PFSK-1 (cell line): ENCODE measurements around the gene LRRC8C.

ENCODE experiments used
- FOXP2 ChIP-seq: optimal IDR thresholded peaks from 2 replicates; pipeline ENCODE3; 2011; ENCODE audit warnings: borderline replicate concordance, control low read depth, inconsistent platforms; ENCODE audit not compliant: insufficient read depth; ENCODE audit errors: extremely low read length, extremely low read depth
- POLR2AphosphoS5 ChIP-seq: IDR thresholded peaks from 2 replicates; pipeline ENCODE4 v1.6.1; 2012; ENCODE audit warnings: low read depth, mild to moderate bottlenecking, control low read depth, low read length, moderate library complexity
- SIN3A ChIP-seq: IDR thresholded peaks from 2 replicates; pipeline ENCODE4 v1.6.1; 2012; ENCODE audit warnings: mild to moderate bottlenecking, low read length, moderate library complexity, borderline replicate concordance; ENCODE audit not compliant: insufficient read depth
- TAF1 ChIP-seq: IDR thresholded peaks from 2 replicates; pipeline ENCODE4 v1.6.1; 2012; ENCODE audit warnings: low read length, control low read depth, borderline replicate concordance; ENCODE audit not compliant: insufficient read depth
- TF ChIP-seq, protein P1 (sequence below), 2 experiments: IDR thresholded peaks; 2 replicates each; pipeline versions ENCODE4 v1.6.1 to v1.8.0; 2011 to 2012; ENCODE audit warnings: low read depth in 2 of 2, low read length in 2 of 2, control low read depth in 1 of 2, inconsistent platforms in 1 of 2, mild to moderate bottlenecking in 1 of 2, moderate library complexity in 1 of 2; ENCODE audit not compliant: insufficient read depth in 1 of 2

The LRRC8C gene

DNA sequence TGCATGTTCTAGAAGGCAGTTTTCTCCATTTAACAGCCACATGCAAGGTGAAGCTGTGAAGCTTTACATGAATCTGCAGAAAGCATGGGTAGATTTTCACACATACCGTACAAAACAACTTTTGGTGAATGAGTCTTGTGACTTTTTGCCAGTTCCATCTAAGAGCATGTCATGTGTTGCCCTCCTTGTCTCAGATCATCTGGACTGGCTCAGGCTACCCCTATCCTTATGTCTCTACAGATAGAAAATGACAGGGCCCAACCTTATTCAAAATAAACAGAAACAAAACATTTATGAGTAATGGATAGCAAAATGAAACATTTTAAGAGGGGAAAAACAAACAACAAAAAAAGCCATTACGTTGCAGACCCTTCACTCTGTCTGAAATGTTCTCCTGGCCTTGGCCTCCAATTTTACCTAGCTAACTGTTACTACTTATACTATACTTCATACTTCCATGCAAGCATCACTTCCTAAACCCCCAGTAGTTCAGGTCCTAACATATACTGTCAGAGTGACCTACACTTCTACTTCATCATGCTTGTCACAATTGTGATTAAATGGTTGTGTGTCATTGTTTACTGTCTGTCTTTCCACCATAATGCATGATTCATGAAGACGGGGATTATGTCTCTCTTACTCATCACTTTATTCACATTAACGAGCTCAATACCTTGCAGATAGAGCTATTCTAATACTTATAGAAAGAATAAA is 39.0 kb downstream of the LRRC8C start:
- TF ChIP-seq POLR2AphosphoS5 (no peak), TAF1 (no peak), SIN3A (no peak), FOXP2 (no peak)
- TF ChIP-seq, protein P1, sequence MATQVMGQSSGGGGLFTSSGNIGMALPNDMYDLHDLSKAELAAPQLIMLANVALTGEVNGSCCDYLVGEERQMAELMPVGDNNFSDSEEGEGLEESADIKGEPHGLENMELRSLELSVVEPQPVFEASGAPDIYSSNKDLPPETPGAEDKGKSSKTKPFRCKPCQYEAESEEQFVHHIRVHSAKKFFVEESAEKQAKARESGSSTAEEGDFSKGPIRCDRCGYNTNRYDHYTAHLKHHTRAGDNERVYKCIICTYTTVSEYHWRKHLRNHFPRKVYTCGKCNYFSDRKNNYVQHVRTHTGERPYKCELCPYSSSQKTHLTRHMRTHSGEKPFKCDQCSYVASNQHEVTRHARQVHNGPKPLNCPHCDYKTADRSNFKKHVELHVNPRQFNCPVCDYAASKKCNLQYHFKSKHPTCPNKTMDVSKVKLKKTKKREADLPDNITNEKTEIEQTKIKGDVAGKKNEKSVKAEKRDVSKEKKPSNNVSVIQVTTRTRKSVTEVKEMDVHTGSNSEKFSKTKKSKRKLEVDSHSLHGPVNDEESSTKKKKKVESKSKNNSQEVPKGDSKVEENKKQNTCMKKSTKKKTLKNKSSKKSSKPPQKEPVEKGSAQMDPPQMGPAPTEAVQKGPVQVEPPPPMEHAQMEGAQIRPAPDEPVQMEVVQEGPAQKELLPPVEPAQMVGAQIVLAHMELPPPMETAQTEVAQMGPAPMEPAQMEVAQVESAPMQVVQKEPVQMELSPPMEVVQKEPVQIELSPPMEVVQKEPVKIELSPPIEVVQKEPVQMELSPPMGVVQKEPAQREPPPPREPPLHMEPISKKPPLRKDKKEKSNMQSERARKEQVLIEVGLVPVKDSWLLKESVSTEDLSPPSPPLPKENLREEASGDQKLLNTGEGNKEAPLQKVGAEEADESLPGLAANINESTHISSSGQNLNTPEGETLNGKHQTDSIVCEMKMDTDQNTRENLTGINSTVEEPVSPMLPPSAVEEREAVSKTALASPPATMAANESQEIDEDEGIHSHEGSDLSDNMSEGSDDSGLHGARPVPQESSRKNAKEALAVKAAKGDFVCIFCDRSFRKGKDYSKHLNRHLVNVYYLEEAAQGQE (IDR thresholded peaks at IDR 0.05; ENCODE audit: insufficient read depth in 1 of 2, low read depth in 2 of 2, low read length in 2 of 2), result no peak

DNA sequence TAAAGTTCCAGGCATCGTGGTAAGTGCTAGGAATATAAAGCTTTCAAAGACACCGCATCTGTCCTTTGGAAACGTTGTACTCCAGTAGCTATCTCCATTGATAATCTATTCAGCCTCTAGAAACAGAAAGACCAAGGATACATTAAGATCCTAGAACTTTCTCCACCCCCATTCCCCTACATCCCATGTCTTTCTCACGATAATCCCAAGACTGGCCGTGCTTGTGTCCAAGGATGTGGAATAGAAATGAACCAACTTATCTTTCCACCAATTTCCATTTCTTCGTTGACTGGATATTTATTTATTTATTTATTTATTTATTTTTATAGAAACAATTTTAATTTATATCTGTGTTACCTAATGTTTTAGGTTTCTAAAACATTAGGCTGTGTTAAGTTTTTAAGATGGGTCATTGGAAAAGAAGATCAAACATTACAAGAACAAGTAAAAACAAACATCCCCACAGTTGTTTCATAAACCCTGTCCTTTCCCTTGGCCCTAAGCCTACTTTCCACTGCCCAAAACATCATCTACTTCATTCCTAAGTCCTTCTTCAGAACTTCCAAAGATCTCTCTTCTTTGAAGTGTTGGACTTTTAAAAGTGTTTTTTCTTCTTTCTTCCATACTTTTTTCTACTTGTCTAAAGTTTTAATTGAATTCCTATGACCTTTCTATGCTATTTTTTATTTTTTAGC is 39.7 kb downstream of the LRRC8C start:
- TF ChIP-seq FOXP2, result no peak
- TF ChIP-seq POLR2AphosphoS5, result no peak
- no peak for TF ChIP-seq TAF1
- TF ChIP-seq, protein P1 (IDR thresholded peaks at IDR 0.05; ENCODE audit: insufficient read depth in 1 of 2, low read depth in 2 of 2, low read length in 2 of 2), result no peak
- no peak for TF ChIP-seq SIN3A

DNA sequence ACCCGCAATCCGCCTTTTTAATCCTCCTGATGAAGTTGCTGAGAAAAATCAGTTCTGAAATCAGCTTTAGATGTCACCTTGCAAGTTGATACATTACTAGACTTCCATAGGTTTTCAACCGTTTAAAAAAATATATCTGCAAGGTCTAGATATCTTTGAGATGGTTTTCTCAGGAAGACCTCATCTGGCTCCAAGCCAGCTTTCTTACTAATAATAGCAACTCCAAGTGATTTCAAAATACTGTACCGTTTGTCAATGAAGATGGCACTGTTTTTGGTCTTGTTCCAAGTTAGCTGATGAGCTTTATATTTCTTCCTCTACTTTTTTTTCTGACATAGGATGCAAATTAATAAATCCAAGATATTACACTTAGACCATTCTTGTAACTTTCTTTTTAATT is 40.3 kb downstream of the LRRC8C start:
- no peak for TF ChIP-seq SIN3A
- TF ChIP-seq, protein P1 (IDR thresholded peaks at IDR 0.05; ENCODE audit: insufficient read depth in 1 of 2, low read depth in 2 of 2, low read length in 2 of 2), result no peak
- TF ChIP-seq FOXP2, result no peak
- TF ChIP-seq TAF1, result no peak
- no peak for TF ChIP-seq POLR2AphosphoS5

DNA sequence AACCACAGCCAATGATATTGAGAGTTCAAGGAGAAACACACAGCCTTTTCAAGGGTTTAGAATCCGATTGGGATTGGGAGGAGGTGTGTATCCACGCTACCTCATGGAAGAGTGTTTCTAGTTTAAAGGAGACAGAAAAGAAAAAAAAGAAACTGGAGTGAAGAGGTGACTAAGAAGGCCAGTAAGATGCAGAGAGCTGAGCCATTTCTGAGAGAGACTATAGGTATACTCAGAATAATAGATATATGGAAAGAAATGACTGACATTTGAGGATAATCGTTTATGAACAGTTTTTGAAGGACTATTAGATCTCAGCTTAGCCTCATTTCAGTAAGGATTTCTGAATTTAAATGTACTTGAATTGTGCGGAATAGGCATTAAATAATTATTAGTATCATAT is 42.8 kb downstream of the LRRC8C start:
- TF ChIP-seq, protein P1 (IDR thresholded peaks at IDR 0.05; ENCODE audit: insufficient read depth in 1 of 2, low read depth in 2 of 2, low read length in 2 of 2), result no peak
- TF ChIP-seq POLR2AphosphoS5 (no peak), SIN3A (no peak), FOXP2 (no peak), TAF1 (no peak)
